ENCODE results near the gene SET. TPM values are rescaled to one million over a fixed set of nuclear protein-coding genes. Genes with fewer than 3 reads are reported as not detected.
"Not testable (repeated sequence)": the region's sequence is repeated elsewhere in the genome, so short reads cannot be mapped to it uniquely, and the experiment has no call there.

Gene SET
- total RNA-seq, 1 experiment from 2014 or later, result 798 TPM

- H3K4me3 ChIP-seq (ENCODE audit: insufficient read depth, low read depth, low read length); H3K27me3 ChIP-seq (ENCODE audit: control insufficient read depth, insufficient read depth, low read length); H3K36me3 ChIP-seq (replicated peaks; ENCODE audit: control insufficient read depth, insufficient read depth, low read length); DNase-seq: not testable (repeated sequence)
Measured at GRCh38 chr9:128699096-128699795, 10.2 kb downstream of the SET start.

GRCh38 chr9:128701227-128701854 lies 12.3 kb downstream of the SET start:
- H3K27me3 ChIP-seq (ENCODE audit: control insufficient read depth, insufficient read depth, low read length), result no peaks in the 10 kb centered on the region
- H3K36me3 ChIP-seq (replicated peaks; ENCODE audit: control insufficient read depth, insufficient read depth, low read length), result no peaks in the 10 kb centered on the region
- no peak overlapping the region for H3K4me3 ChIP-seq (ENCODE audit: insufficient read depth, low read depth, low read length)
- peak; percentile 50 for DNase-seq

DNA sequence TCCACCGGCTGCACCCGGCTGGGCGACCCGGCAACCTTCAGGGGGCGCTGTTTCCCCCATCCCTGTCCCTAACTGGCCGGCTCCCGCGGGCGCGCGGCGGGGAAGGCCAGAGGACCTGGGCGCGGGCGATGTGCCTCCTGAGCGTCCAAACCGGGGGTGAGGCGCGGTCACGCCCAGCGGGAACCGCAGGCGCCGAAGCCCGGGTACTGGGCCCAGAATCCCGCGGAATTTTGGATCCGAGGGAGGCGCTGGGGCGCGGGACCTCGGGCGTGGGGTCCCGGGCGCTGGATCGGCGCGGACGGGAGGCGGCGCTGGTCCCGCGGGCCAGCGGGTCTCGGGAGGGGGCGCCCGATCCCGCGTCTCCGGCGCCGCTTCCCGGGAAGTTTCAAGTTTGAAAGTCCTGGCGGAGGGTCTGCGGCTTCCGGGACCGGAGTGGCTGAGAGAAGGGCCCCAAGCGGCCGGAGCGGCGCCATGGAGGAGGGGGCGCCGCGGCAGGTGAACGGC lies 13.5 kb downstream of the SET start, which contains the start of gene PKN3:
Gene PKN3, plus strand, starts transcription at position 59 of the 504 bp plus-strand sequence. Its CDS starts 413 bp downstream, at position 472.
- DNase-seq, result peak; percentile 99
- H3K27me3 ChIP-seq (ENCODE audit: control insufficient read depth, insufficient read depth, low read length), result no peaks in the 10 kb centered on the region
- H3K4me3 ChIP-seq (ENCODE audit: insufficient read depth, low read depth, low read length), result peak within 1 kb of the TSS; percentile 72
- H3K36me3 ChIP-seq (replicated peaks; ENCODE audit: control insufficient read depth, insufficient read depth, low read length), result no peaks in the 10 kb centered on the region

DNA sequence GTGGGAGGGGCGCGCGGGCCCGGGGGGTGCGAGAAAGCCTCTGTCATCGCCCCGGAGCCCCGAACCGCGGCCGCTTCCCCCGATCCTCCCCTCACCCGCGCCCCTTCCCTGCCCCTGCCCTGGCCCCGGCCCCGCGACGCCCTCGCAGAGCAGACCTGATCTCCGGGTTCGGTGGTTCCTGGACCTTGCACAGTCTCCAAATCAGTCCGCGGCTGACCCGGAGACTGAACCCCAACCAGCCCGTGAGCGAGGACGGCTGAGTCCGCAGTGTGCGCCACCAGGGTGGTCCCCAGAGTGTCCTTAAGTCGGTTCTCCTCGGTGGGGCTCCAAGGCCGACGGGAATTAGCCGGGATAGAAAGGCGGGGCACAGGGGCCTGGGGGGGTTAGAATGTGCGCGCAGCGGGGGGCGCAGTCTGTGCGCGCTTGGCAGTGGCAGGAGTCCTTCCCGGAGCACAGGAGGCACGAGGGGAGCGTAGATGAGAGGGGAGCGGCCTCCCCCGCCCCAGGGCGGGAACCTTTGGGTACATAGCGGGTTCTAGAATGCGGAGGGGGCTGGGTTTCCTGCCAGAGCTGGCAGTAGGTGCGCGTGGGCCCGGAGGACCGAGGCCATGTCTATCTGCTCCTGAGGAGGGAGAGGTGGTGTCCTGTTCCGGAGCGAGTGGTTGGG lies 14.1 kb downstream of the SET start:
- H3K4me3 ChIP-seq (ENCODE audit: insufficient read depth, low read depth, low read length), result peak overlapping the region; percentile 72
- DNase-seq, result peak; percentile 94

DNA sequence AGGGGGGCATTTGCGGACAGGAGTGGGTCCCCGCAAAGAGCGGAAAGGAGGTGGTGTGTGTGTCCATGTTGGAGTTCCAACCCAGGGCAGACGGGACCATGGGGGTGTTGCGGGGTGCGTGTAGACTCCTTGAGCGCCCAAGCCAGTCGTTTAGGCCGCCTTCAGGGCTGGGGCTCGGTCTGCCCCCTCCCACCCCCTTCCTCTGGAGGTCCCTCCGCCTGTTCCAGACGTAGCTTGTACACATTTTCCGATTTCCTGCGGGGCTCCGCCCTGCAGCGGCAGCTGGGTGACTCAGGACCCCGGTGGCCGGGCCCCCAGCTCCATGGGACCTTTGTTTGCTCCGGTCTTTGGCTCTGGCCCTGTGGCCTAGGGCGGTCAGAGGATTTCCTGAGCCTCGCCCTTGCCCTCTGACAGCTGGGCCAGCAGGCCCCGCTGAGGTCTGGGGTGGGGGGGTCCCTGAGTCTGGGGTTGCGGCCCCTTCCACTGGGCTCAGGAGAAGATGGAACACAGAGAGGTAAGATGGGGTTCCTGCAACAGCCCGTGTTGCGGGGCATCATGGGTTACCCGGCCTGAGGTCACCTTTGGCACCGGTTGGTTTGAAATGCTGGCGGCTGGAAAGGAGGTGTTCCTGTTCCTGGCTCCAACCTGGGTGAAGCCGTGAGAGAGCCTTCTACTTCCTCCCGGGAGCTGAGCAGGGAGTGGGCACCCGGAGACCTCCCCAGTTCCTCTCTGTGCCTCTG lies 14.8 kb downstream of the SET start:
- peak; percentile 82 for DNase-seq
- H3K27me3 ChIP-seq (ENCODE audit: control insufficient read depth, insufficient read depth, low read length), result no peaks in the 10 kb centered on the region
- H3K4me3 ChIP-seq (ENCODE audit: insufficient read depth, low read depth, low read length), result peak overlapping the region; percentile 72
- H3K36me3 ChIP-seq (replicated peaks; ENCODE audit: control insufficient read depth, insufficient read depth, low read length), result no peaks in the 10 kb centered on the region

More for the DNA sequence above, 14.1 kb downstream of the SET start:
- H3K27me3 ChIP-seq (ENCODE audit: control insufficient read depth, insufficient read depth, low read length), result no peaks in the 10 kb centered on the region
- no peaks in the 10 kb centered on the region for H3K36me3 ChIP-seq (replicated peaks; ENCODE audit: control insufficient read depth, insufficient read depth, low read length)

GRCh38 chr9:128704356-128704670 lies 15.3 kb downstream of the SET start:
- Histone ChIP-seq H3K4me3 (ENCODE audit: insufficient read depth, low read depth, low read length) (no peak overlapping the region), H3K36me3 (replicated peaks; ENCODE audit: control insufficient read depth, insufficient read depth, low read length) (no peaks in the 10 kb centered on the region), H3K27me3 (ENCODE audit: control insufficient read depth, insufficient read depth, low read length) (no peaks in the 10 kb centered on the region)
- no peak for DNase-seq

- no peak overlapping the region for H3K4me3 ChIP-seq (ENCODE audit: insufficient read depth, low read depth, low read length)
- no peaks in the 10 kb centered on the region for H3K36me3 ChIP-seq (replicated peaks; ENCODE audit: control insufficient read depth, insufficient read depth, low read length)
- no peaks in the 10 kb centered on the region for H3K27me3 ChIP-seq (ENCODE audit: control insufficient read depth, insufficient read depth, low read length)
- DNase-seq, result peak; percentile 53
Measured at GRCh38 chr9:128705051-128705965, 16.3 kb downstream of the SET start.

GRCh38 chr9:128706045-128706444 lies 17.0 kb downstream of the SET start:
- H3K4me3 ChIP-seq (ENCODE audit: insufficient read depth, low read depth, low read length), result no peak overlapping the region
- no peaks in the 10 kb centered on the region for H3K36me3 ChIP-seq (replicated peaks; ENCODE audit: control insufficient read depth, insufficient read depth, low read length)
- DNase-seq, result no peak
- no peaks in the 10 kb centered on the region for H3K27me3 ChIP-seq (ENCODE audit: control insufficient read depth, insufficient read depth, low read length)

DNA sequence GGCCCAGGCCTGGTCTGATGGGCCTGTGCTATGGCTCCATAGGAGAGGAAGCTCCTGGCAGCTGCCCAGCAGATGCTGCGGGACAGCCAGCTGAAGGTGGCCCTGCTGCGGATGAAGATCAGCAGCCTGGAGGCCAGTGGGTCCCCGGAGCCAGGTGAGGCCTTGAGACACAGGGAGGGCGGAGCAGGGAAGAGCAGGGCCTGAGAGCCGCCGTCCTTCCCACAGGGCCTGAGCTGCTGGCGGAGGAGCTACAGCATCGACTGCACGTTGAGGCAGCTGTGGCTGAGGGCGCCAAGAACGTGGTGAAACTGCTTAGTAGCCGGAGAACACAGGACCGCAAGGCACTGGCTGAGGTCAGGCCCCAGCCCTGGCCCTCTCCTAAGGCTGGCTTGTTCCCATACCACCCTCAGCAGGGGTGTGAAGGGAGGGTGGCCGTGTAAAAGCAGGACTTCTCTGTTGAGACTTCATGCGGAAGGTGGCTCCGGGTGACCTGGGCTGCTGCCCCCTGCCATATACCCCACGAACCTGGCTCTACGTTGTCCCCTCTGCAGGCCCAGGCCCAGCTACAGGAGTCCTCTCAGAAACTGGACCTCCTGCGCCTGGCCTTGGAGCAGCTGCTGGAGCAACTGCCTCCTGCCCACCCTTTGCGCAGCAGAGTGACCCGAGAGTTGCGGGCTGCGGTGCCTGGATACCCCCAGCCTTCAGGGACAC lies 17.8 kb downstream of the SET start:
- no peaks in the 10 kb centered on the region for H3K36me3 ChIP-seq (replicated peaks; ENCODE audit: control insufficient read depth, insufficient read depth, low read length)
- DNase-seq, result peak; percentile 43
- no peak overlapping the region for H3K4me3 ChIP-seq (ENCODE audit: insufficient read depth, low read depth, low read length)
- H3K27me3 ChIP-seq (ENCODE audit: control insufficient read depth, insufficient read depth, low read length), result no peaks in the 10 kb centered on the region

DNA sequence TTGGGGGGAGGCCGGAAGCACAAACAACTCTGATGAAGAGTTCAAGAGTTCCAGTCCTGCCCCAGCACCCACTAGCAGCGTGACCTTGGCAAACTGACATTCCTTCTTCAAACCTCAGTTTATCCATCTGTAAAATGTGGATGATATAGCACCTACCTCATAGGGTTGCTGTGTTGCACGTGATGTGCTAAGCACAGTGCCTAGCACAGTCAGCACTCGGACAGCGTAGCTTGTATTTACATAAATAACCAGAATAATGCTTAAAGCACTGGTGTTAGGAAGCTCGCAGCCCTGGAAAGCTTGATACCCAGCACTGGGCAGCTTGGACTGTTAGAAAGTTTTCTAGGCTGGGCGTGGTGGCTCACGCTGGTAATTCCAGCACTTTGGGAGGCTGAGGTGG lies 18.4 kb downstream of the SET start:
- Histone ChIP-seq H3K27me3 (ENCODE audit: control insufficient read depth, insufficient read depth, low read length) (no peaks in the 10 kb centered on the region), H3K4me3 (ENCODE audit: insufficient read depth, low read depth, low read length) (no peak overlapping the region), H3K36me3 (replicated peaks; ENCODE audit: control insufficient read depth, insufficient read depth, low read length) (no peaks in the 10 kb centered on the region)
- DNase-seq, result no peak

GRCh38 chr9:128712451-128713410 lies 23.7 kb downstream of the SET start:
- DNase-seq, result peak; percentile 48
- H3K27me3 ChIP-seq (ENCODE audit: control insufficient read depth, insufficient read depth, low read length), result no peaks in the 10 kb centered on the region
- no peak overlapping the region for H3K4me3 ChIP-seq (ENCODE audit: insufficient read depth, low read depth, low read length)
- peaks cover 7% of the 10 kb centered on the region for H3K36me3 ChIP-seq (replicated peaks; ENCODE audit: control insufficient read depth, insufficient read depth, low read length)

DNA sequence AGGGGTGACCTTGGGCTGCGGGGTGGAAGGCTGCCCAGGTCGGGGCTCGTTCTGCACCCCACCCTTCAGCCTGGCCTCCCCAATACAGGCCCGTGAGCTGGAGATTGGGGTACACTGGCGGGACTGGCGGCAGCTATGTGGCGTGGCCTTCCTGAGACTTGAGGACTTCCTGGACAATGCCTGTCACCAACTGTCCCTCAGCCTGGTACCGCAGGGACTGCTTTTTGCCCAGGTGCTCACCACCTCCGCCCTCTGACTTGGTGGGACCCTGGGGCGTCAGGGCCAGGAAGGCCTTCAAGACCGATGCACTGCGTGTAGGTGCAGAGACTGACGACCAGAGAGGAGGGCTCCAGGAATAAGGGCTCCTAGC lies 24.4 kb downstream of the SET start:
- no peaks in the 10 kb centered on the region for H3K27me3 ChIP-seq (ENCODE audit: control insufficient read depth, insufficient read depth, low read length)
- peak; percentile 29 for DNase-seq
- no peak overlapping the region for H3K4me3 ChIP-seq (ENCODE audit: insufficient read depth, low read depth, low read length)
- peaks cover 7% of the 10 kb centered on the region for H3K36me3 ChIP-seq (replicated peaks; ENCODE audit: control insufficient read depth, insufficient read depth, low read length)

Data from H7 (cell line).